SH-SY5Y (cell line): ENCODE data around the gene TREML1.

Source experiments
- GATA2 ChIP-seq: IDR thresholded peaks from 2 replicates; pipeline ENCODE4 v1.6.1; 2011; ENCODE audit warnings: mild to moderate bottlenecking, low read depth, low read length
- GATA3 ChIP-seq: IDR thresholded peaks from 2 replicates; pipeline ENCODE4 v1.6.1; 2011; ENCODE audit warnings: low read depth, mild to moderate bottlenecking, low read length, moderate library complexity

- TF ChIP-seq GATA3: no peak
- no peak for TF ChIP-seq GATA2
Observed at GRCh38 chr6:41103847-41104246, 50.3 kb downstream of the TREML1 start.
